Calu3 (cell line): ENCODE measurements around the gene SERINC5. TPM values are rescaled to one million over a fixed set of nuclear protein-coding genes. Genes with fewer than 3 reads are reported as not detected.
"Not testable (repeated sequence)": the region's sequence is repeated elsewhere in the genome, so short reads cannot be mapped to it uniquely, and the experiment has no call there.

ENCODE experiments used
- BruUV-seq: library from RNA; stranded (reverse); fragments of 400-500 nt; replicated peaks from 2 replicates; lab custom pipeline; 2021; lab: Mats Ljungman, UMichigan
- CTCF ChIA-PET: fragments of 300-600 bp; sonication (Branson Sonifier 250); formaldehyde crosslinking; loops from one replicate; lab custom pipeline; 2022; ENCODE audit warnings: antibody characterized with exemption; lab: Charles Lee
- DNase-seq: peaks from one replicate; pipeline ENCODE4 v3.0.0; 2022
- H3K27ac Mint-ChIP-seq: one replicate; pipeline ENCODE4 v1.8.0; 2022; ENCODE audit warnings: mixed read lengths; ENCODE audit not compliant: unreplicated experiment
- H3K27me3 Mint-ChIP-seq: one replicate; pipeline ENCODE4 v1.8.0; 2022; ENCODE audit warnings: mixed read lengths; ENCODE audit not compliant: unreplicated experiment
- H3K36me3 Mint-ChIP-seq: one replicate; pipeline ENCODE4 v1.8.0; 2022; ENCODE audit warnings: mild to moderate bottlenecking, moderate library complexity, mixed read lengths; ENCODE audit not compliant: insufficient read depth, unreplicated experiment
- H3K4me1 Mint-ChIP-seq: one replicate; pipeline ENCODE4 v1.8.0; 2022; ENCODE audit warnings: mild to moderate bottlenecking, low read depth, mixed read lengths; ENCODE audit not compliant: unreplicated experiment
- H3K4me3 Mint-ChIP-seq: one replicate; pipeline ENCODE4 v1.8.0; 2022; ENCODE audit warnings: mild to moderate bottlenecking, low read depth, moderate library complexity, mixed read lengths; ENCODE audit not compliant: unreplicated experiment
- H3K9me3 Mint-ChIP-seq: one replicate; pipeline ENCODE4 v1.8.0; 2022; ENCODE audit warnings: low read depth, mixed read lengths; ENCODE audit not compliant: unreplicated experiment
- intact Hi-C: fragments of 100-400 bp; cut with micrococcal nuclease; formaldehyde crosslinking; loops from one replicate; pipeline ENCODE4 v1.10.0; 2022; ENCODE audit not compliant: unreplicated experiment
- total RNA-seq: library from RNA; stranded (reverse); gene quantifications from 2 replicates; pipeline ENCODE4 v1.2.3, GENCODE V29; 2022
- TF ChIP-seq, protein P1 (sequence below): fragments of 200-600 bp; IDR thresholded peaks from one replicate; pipeline ENCODE4 v1.8.0; 2022; ENCODE audit warnings: antibody characterized with exemption; ENCODE audit not compliant: unreplicated experiment

SERINC5 gene
- total RNA-seq, 1 experiment from 2014 or later: 47.0 TPM

DNA sequence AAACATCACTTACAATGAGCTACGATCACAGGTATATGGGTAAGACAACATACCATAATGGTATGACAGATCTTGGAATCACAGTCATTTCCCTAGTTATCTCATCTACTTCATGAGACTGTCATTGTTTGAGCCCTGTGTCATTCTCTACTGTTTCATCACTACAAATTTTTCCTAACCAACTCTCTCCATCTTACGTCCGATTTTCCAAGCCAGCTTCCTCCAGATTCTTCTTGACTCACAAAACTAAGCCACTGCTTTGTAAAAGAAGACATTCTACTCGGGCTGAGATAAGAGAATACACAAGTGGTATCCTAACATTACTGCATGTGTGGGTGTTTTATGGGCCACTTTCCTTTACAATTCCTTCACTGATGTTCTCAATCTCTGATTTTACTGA lies 49.6 kb downstream of the SERINC5 start:
- H3K27me3 Mint-ChIP-seq: no peaks in the 10 kb centered on the region
- no peak overlapping the region for H3K27ac Mint-ChIP-seq
- intact Hi-C loops: no loop called here
- no peak for DNase-seq
- TF ChIP-seq, protein P1, sequence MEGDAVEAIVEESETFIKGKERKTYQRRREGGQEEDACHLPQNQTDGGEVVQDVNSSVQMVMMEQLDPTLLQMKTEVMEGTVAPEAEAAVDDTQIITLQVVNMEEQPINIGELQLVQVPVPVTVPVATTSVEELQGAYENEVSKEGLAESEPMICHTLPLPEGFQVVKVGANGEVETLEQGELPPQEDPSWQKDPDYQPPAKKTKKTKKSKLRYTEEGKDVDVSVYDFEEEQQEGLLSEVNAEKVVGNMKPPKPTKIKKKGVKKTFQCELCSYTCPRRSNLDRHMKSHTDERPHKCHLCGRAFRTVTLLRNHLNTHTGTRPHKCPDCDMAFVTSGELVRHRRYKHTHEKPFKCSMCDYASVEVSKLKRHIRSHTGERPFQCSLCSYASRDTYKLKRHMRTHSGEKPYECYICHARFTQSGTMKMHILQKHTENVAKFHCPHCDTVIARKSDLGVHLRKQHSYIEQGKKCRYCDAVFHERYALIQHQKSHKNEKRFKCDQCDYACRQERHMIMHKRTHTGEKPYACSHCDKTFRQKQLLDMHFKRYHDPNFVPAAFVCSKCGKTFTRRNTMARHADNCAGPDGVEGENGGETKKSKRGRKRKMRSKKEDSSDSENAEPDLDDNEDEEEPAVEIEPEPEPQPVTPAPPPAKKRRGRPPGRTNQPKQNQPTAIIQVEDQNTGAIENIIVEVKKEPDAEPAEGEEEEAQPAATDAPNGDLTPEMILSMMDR: no peak
- peaks cover 26% of the 10 kb centered on the region for H3K4me1 Mint-ChIP-seq
- H3K9me3 Mint-ChIP-seq: no peaks in the 10 kb centered on the region
- no peak overlapping the region for H3K4me3 Mint-ChIP-seq
- BruUV-seq: no TSS peak
- CTCF ChIA-PET: no interaction called here
- no peaks in the 10 kb centered on the region for H3K36me3 Mint-ChIP-seq

DNA sequence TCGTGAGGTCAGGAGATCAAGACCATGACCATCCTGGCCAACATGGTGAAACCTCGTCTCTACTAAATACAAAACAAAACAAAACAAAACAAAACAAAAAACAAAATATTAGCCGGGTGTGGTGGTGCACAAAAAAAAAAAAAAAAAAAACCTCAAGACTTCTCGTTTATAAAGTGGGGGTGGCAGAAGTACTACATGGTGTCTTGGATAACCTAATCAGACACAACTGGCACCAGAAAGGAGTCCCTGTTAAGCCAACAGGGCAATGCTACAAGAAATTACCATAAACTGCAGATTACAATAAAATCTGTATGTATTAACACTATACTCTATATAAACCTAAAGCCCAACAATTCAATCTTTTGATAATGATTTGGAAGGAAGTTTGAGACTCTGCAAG lies 50.0 kb downstream of the SERINC5 start:
- BruUV-seq: no TSS peak
- Mint-ChIP-seq H3K4me1 (peaks cover 26% of the 10 kb centered on the region), H3K9me3 (no peaks in the 10 kb centered on the region), H3K4me3 (no peak overlapping the region), H3K36me3 (no peaks in the 10 kb centered on the region), H3K27ac (no peak overlapping the region), H3K27me3 (no peaks in the 10 kb centered on the region)
- no peak for DNase-seq
- CTCF ChIA-PET: interaction anchor here (1.8 kb wide), 2 partner anchors 12 to 102 kb away, joined by 6 to 7 read pairs; no protein-coding TSS in a partner anchor
- intact Hi-C loops: no loop called here
- TF ChIP-seq, protein P1: no peak

DNA sequence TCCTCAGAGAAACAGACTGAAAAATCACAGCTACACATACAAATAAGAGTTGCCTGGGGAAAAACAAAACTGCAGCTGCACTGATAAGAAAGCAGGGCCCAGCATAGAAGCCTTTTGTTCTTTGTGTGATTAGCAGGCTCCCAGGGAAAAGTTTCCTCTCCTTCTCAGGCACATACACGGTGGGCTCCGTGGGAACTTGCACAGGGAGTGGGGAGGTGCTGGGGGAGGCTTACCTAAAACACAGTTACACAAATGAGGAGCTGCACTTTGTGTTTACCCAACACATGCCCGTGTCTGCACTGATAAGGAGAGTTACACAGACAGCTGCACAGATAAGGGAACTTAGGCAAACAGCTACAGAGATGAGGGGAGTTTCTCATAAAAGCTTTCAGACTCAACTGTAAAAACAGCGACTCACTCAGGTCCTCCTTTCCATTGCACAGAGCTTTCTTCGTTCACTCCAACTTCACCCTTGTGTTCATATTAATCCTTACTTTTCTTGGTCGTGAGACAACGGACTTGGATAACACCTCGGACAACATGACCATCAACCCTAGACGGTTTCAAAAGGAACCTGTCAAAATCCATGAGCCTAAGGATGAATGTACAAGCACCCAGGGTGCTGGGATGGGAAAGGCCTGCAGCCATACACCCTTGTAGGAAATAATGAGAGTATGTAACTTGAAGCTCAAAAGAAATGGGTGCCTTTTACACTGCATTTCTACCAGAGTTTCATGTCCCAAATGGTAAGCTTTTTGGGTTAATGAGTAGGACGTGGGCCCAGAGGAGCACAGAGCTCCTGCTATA lies 50.8 kb downstream of the SERINC5 start:
- Mint-ChIP-seq H3K9me3 (no peaks in the 10 kb centered on the region), H3K27ac (no peak overlapping the region), H3K27me3 (no peaks in the 10 kb centered on the region), H3K36me3 (no peaks in the 10 kb centered on the region), H3K4me1 (peaks cover 26% of the 10 kb centered on the region), H3K4me3 (no peak overlapping the region)
- TF ChIP-seq, protein P1: no peak
- CTCF ChIA-PET: interaction anchor here (0.7 to 1.8 kb wide), 7 partner anchors 10 to 103 kb away, joined by 3 to 9 read pairs (median 5); partner anchors contain the start of gene SERINC5
- no TSS peak for BruUV-seq
- intact Hi-C loops: no loop called here
- DNase-seq: peak; percentile 21

DNA sequence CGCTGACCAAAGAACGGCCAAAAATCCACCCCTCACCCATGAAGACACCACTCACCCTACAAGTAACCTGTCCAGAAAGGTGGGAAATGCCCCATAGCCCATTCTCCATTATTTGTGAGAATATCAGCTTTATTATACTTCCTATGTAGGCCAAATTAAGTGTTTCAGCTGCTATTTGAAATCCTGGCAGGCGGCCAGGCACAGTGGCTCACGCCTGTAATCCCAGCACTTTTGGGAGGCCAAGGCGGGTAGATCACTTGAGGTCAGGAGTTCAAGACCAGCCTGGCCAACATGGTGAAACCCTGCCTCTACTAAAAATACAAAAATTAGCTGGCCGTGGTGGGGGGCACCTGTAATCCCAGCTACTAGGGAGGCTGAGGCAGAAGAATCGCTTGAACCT lies 54.1 kb downstream of the SERINC5 start:
- CTCF ChIA-PET: interaction anchor here (0.5 kb wide), 1 partner anchor 26 kb away, joined by 3 read pairs; no protein-coding TSS in a partner anchor
- H3K27me3 Mint-ChIP-seq, BruUV-seq, H3K27ac Mint-ChIP-seq, intact Hi-C loops, DNase-seq, H3K36me3 Mint-ChIP-seq, H3K4me3 Mint-ChIP-seq, H3K9me3 Mint-ChIP-seq: not testable (repeated sequence)
- peaks cover 24% of the 10 kb centered on the region for H3K4me1 Mint-ChIP-seq

DNA sequence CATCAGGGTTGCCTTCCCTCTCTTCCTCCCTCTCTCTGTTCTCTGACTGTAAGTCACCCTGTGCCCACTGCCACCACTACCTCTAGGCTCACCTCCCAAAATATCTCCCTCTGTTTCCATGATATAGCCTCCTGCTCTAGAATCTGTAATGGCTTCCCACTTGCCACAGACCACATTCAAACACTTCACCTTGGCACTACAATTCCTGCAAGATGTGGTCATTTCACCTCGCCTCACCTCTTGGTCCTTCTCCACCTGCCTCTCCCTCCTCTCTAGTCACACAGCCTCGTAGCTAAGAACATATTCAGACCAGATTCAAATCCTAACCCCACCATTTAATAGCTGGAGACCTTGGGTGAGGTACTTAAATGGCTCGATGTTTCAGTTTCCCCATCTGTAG lies 56.9 kb downstream of the SERINC5 start:
- CTCF ChIA-PET: interaction anchor here (1.1 kb wide), 1 partner anchor 13 kb away, joined by 3 read pairs; no protein-coding TSS in a partner anchor
- Mint-ChIP-seq H3K9me3 (no peaks in the 10 kb centered on the region), H3K4me3 (no peak overlapping the region), H3K27ac (no peak overlapping the region), H3K36me3 (no peaks in the 10 kb centered on the region), H3K4me1 (peaks cover 2% of the 10 kb centered on the region), H3K27me3 (no peaks in the 10 kb centered on the region)
- BruUV-seq: no TSS peak
- TF ChIP-seq, protein P1: no peak
- no peak for DNase-seq
- intact Hi-C loops: no loop called here
